ENCODE data around the gene LRRC3.

LRRC3 gene

DNA sequence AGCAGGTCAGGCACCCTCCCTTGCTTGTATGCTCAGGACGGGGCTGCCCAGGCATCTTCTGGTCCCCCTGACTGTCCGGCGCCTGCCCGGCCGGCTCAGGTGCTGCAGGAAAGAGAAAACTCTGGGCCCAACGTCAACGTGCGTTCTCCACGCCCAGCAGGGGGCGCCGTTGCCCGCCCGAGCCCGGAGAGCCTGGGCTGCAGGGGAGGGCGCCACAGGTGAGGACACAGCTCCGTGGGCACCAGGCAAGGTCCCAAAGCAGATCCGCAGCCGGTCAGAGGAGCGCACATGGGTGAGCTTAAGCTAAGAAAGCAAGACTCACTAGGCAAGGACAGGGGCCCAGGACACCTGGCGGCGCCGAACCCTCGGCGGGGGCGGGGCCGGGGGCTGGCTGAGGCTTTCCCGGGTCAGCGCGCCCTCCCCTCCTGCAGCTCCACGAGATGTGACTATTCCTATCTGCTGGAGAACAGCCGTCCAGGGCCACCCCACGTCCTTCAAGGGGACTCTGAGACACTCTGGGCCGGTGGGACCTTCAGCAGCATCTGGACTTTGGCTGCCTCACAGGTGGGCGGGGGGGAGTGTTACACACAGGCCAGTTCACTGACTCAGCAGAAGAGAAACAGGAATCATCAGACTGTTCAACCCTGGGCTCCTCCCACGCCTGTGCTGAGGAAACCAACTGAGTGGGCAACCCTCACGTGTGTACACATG is 55.4 kb downstream of the LRRC3 start:
- no peak overlapping the region for H3K4me3 ChIP-seq (ENCODE audit: low read length)

DNA sequence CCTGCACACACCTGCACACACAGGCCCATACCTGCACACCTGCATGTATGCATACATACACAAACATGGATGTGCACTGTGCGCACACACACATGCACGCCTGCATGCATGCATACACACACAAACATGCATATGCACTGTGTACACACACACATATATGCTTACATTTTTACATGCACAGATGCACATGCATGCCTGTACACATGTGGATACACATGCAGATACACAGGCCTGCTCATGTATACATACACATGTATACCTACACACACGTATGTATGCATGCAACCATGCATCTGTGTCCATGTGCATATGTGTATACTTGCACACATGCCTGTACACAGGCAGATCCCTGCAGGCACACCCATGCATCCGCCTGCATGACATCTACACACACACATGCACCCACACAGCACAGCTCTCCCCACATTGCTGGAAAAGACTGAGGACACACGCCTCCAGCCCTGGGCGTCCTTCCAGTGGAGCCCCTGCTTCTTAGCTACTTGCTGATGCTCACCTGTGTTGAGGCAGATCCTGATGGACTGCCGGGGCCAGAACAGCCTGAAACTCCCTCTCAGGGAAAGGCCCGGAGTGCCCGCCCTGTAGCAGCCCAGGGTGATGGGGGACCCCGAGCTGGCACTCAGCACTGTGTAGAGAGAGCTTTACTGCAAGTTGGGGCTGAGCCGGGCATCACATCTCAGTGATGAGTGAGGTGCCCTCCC is 56.1 kb downstream of the LRRC3 start:
- no peak overlapping the region for H3K4me3 ChIP-seq (ENCODE audit: low read length)
- no peak for DNase-seq (ENCODE audit: low read depth)
- TF ChIP-seq, protein P1, sequence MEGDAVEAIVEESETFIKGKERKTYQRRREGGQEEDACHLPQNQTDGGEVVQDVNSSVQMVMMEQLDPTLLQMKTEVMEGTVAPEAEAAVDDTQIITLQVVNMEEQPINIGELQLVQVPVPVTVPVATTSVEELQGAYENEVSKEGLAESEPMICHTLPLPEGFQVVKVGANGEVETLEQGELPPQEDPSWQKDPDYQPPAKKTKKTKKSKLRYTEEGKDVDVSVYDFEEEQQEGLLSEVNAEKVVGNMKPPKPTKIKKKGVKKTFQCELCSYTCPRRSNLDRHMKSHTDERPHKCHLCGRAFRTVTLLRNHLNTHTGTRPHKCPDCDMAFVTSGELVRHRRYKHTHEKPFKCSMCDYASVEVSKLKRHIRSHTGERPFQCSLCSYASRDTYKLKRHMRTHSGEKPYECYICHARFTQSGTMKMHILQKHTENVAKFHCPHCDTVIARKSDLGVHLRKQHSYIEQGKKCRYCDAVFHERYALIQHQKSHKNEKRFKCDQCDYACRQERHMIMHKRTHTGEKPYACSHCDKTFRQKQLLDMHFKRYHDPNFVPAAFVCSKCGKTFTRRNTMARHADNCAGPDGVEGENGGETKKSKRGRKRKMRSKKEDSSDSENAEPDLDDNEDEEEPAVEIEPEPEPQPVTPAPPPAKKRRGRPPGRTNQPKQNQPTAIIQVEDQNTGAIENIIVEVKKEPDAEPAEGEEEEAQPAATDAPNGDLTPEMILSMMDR (IDR thresholded peaks at IDR 0.05; ENCODE audit: insufficient read depth, low read depth, low read length, missing control alignments), result no peak

More for the DNA sequence above, 55.4 kb downstream of the LRRC3 start:
- TF ChIP-seq, protein P1 (IDR thresholded peaks at IDR 0.05; ENCODE audit: insufficient read depth, low read depth, low read length, missing control alignments), result peak; percentile 49
- peak; percentile 20 for DNase-seq (ENCODE audit: low read depth)

Measured in epithelial cell of esophagus (primary cell).